ENCODE data around the gene RINL.

GRCh38 chr19:38861368-38861767, 16.7 kb downstream of the RINL start:
- TF ChIP-seq CTCF (IDR thresholded peaks at IDR 0.05) (no peak), SIN3A (IDR thresholded peaks at IDR 0.05; ENCODE audit: borderline replicate concordance, insufficient read depth, low read depth, low read length) (no peak)
